ENCODE measurements around the gene TRIM60. TPM values are rescaled to one million over a fixed set of nuclear protein-coding genes. Genes with fewer than 3 reads are reported as not detected.

Gene TRIM60
- total and polyA plus RNA-seq, 2 donors (not counting 3 experiments of a cell fraction or from before 2014, with no cell fraction given) = not detected

DNA sequence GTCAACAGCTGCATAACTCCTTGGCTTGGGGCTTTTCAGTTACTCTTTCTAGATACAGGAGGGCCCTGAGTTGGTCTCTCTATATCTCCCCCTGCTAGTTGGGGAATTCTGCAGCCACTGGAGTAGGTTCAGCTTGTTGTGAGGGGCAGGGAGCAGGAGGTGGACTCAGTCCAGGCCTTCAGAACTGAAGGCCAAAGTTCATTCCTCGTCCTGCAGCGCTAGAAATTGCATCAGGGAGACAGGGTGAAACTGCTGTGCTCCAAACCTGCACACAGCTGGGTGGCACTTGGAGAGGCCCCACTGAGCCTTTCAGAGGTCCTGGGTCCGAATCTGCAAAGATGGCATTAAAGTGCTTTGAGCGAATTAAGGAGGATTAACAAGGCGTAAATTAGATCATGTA lies 24.9 kb upstream of the TRIM60 start:
- CTCF ChIA-PET = no interaction called here
- FAIRE-seq = no peak

More for the DNA sequence above, 24.9 kb upstream of the TRIM60 start:
- TF ChIP-seq GATA2 (IDR thresholded peaks at IDR 0.05; ENCODE audit: insufficient read depth, insufficient read length, low read depth, low read length) (no peak), EZH2 (IDR thresholded peaks at IDR 0.05; ENCODE audit: borderline replicate concordance, low read depth, low read length, severe bottlenecking) (no peak), JUN (IDR thresholded peaks at IDR 0.05; ENCODE audit: borderline replicate concordance, insufficient read depth, insufficient read length, low read depth) (no peak), POLR2AphosphoS5 (IDR thresholded peaks at IDR 0.05; ENCODE audit: insufficient read depth, low read depth, low read length) (no peak), POLR2A (IDR thresholded peaks at IDR 0.05; ENCODE audit: low read depth, low read length) (no peak), FOS (IDR thresholded peaks at IDR 0.05; ENCODE audit: borderline replicate concordance, insufficient read depth, low read length) (no peak), MYC (IDR thresholded peaks at IDR 0.05; ENCODE audit: low read depth, low read length) (no peak)
- TF ChIP-seq, protein P1, sequence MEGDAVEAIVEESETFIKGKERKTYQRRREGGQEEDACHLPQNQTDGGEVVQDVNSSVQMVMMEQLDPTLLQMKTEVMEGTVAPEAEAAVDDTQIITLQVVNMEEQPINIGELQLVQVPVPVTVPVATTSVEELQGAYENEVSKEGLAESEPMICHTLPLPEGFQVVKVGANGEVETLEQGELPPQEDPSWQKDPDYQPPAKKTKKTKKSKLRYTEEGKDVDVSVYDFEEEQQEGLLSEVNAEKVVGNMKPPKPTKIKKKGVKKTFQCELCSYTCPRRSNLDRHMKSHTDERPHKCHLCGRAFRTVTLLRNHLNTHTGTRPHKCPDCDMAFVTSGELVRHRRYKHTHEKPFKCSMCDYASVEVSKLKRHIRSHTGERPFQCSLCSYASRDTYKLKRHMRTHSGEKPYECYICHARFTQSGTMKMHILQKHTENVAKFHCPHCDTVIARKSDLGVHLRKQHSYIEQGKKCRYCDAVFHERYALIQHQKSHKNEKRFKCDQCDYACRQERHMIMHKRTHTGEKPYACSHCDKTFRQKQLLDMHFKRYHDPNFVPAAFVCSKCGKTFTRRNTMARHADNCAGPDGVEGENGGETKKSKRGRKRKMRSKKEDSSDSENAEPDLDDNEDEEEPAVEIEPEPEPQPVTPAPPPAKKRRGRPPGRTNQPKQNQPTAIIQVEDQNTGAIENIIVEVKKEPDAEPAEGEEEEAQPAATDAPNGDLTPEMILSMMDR (IDR thresholded peaks at IDR 0.05; ENCODE audit: extremely low read depth in 1 of 2, insufficient read depth in 1 of 2, low read depth in 1 of 2, low read length in 2 of 2) = no peak
- TF ChIP-seq, protein P2, sequence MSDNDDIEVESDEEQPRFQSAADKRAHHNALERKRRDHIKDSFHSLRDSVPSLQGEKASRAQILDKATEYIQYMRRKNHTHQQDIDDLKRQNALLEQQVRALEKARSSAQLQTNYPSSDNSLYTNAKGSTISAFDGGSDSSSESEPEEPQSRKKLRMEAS (IDR thresholded peaks at IDR 0.05; ENCODE audit: insufficient read depth, insufficient read length) = no peak
- no peaks in the 10 kb centered on the region for H3K9me1 ChIP-seq (replicated peaks; ENCODE audit: control insufficient read depth, extremely low read depth, insufficient read depth, low read length)
- dilution Hi-C loops (cut with MboI; ENCODE audit: extremely low pct_ligation_motif_present, low sequenced_read_pairs) = no loop called here
- BruUV-seq (replicated peaks) = no TSS peak
- H3K36me3 ChIP-seq (ENCODE audit: control insufficient read depth in 2 of 2, extremely low read depth in 1 of 2, insufficient read depth in 2 of 2, low read length in 2 of 2) = no peaks in the 10 kb centered on the region
- no peaks in the 10 kb centered on the region for H3K4me1 ChIP-seq (ENCODE audit: control insufficient read depth, extremely low read depth, insufficient read depth, low read length)
- no peaks in the 10 kb centered on the region for H4K20me1 ChIP-seq (replicated peaks; ENCODE audit: control insufficient read depth, extremely low read depth, insufficient read depth, low read length)
- H3K27me3 ChIP-seq (ENCODE audit: control insufficient read depth in 2 of 2, insufficient read depth in 2 of 2, low read length in 2 of 2) = no peaks in the 10 kb centered on the region
- H3K9ac ChIP-seq (replicated peaks; ENCODE audit: extremely low read depth, insufficient read depth, low read length) = no peak overlapping the region
- intact Hi-C loops (cut with micrococcal nuclease) = no loop called here
- no peak for DNase-seq (ENCODE audit: low read depth, low spot score)
- no peak overlapping the region for H3K4me3 ChIP-seq (replicated peaks in 1 of 3; ENCODE audit: insufficient read depth in 1 of 3, low read depth in 1 of 3, low read length in 3 of 3)
- no peak overlapping the region for H3K4me2 ChIP-seq (ENCODE audit: insufficient read depth, low read length)
- H3K9me3 ChIP-seq (replicated peaks; ENCODE audit: control insufficient read depth, insufficient read depth, low read length) = no peaks in the 10 kb centered on the region
- H3K79me2 ChIP-seq (ENCODE audit: control insufficient read depth, insufficient read depth, low read length) = no peaks in the 10 kb centered on the region
- no peak overlapping the region for H3K27ac ChIP-seq (ENCODE audit: insufficient read depth, low read depth, low read length)
- no peak overlapping the region for H2AFZ ChIP-seq (ENCODE audit: low read depth, low read length)
- POLR2A ChIA-PET = no interaction called here

Measured in endothelial cell of umbilical vein (primary cell).